AG09309 (cell line): Measurements from ENCODE around the gene APBB1IP.
A peak's percentile ranks its signal among the peaks of the same experiment; 100 is the strongest.

Experiments
- DNase-seq: peaks from one replicate; pipeline ENCODE4 v3.0.0-alpha.2; 2010; ENCODE audit warnings: low read depth
- H3K4me3 ChIP-seq: 2 replicates; pipeline ENCODE4 v1.5.1; 2011; ENCODE audit warnings: mild to moderate bottlenecking, low read depth, low read length, moderate library complexity; ENCODE audit not compliant: control insufficient read depth
- CTCF ChIP-seq: IDR thresholded peaks from 2 replicates; pipeline ENCODE4 v1.5.1; 2011; ENCODE audit warnings: mild to moderate bottlenecking, low read depth, low read length, inconsistent platforms; ENCODE audit not compliant: insufficient read depth, control insufficient read depth; ENCODE audit errors: missing control alignments

Gene APBB1IP

DNA sequence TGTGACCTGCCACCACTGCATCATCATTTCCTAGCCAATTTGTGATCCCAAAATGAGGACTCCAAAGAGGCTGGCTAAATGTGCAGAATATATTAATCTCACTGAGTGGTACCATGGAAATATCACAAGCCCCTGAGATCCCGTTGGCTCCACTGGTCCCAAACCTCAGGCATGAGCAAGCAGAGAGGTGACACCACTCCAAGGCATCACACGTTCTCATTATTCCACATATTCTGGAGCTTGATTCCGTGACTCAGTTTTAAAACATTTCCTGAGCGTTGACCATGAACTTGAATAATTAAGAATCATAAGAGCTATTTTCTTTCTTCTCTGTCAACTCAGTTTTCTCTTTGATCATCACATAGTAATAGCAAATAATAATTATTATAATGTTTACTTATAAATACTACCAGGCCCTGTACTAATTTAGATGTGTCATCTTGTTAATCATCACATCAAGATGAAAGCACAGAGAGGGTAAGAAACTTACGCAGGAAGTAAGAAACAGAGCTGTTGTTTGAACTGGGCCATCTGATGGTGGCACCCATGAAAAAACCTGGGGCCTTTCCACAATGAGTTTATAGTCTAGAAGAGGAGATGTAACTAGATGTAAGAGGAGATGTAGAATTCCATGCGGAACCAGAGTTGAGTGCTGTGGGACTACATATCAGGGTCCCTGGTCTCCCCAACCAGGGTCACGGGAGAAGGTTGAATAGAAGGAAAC is 3.5 kb downstream of the APBB1IP start:
- DNase-seq, result peak; percentile 41
- no peak for TF ChIP-seq CTCF
- no peak overlapping the region for H3K4me3 ChIP-seq

GRCh38 chr10:26445411-26446031 is 7.4 kb downstream of the APBB1IP start:
- TF ChIP-seq CTCF, result peak; percentile 46
- DNase-seq, result peak; percentile 60
- H3K4me3 ChIP-seq, result no peak overlapping the region

DNA sequence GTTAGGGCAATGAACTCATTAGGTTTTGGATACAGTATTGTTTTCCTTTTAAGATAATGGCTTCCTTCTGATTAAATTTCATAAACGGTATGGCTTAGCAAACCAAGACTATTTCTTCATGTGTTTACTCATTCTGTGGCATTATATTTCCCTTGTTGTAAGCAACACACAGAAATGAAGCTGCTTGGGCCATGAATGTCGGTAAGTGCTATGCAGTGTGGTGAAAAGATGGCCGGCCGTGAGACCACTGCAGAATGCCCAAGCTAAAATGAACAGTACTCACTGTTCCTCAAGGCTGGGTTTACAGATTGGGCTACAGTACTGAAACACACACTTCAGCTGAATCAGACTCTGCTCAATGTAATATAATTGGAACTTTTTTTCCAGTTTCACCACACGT is 8.1 kb downstream of the APBB1IP start:
- no peak for DNase-seq
- H3K4me3 ChIP-seq, result no peak overlapping the region
- TF ChIP-seq CTCF, result no peak

DNA sequence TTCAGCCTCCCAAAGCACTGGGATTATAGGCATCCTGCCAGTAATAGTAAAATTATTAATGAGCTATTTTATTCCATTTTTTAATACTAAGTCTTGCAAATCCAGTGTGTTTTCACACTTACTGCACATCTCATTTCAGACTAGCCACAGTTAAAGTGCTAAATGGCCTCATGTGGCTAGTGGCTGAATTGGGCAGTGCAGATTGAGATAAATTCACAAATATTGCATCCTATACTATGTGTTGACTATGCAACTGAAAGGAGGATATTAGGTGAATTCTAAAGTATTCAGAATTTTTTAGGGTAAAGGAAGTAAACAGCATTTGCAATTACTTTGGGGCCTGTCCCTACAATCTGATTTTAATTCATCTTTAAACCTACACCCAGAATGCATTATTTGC is 10.2 kb downstream of the APBB1IP start:
- TF ChIP-seq CTCF, result no peak
- DNase-seq, result no peak
- no peak overlapping the region for H3K4me3 ChIP-seq

DNA sequence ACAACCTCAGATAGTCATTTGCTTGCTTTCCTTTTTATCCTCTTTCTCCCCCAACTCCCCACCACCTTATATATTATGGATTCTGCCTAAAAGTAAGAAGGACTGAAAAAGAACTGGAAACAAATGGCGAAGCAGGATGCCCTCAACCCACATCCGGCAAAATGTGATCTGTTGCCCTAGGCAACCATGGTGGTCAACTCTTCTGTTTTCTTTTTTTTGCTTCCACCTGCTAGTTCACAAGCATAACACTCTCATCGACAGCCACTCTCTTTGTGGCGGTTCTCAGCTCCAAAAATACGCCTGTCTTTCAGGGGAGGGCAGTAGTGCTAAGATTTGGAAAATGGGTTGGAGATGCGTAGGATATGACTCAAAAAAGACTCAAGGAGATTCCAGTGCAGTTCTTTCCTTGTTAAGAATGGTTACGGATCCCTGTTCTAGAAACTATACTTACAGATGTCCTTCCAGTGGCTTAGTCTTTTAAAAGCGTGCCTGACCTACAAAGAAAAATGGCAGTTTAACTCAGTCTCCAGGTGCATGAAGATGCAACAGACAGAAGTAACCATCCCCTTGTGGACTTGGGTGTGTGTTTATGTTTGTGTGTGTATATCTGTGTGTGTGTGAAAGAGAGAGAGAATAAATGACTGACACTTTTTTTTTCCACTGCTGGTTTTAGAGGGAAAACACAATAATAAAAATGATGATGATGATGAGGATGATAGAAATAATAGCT is 10.7 kb downstream of the APBB1IP start:
- no peak overlapping the region for H3K4me3 ChIP-seq

DNA sequence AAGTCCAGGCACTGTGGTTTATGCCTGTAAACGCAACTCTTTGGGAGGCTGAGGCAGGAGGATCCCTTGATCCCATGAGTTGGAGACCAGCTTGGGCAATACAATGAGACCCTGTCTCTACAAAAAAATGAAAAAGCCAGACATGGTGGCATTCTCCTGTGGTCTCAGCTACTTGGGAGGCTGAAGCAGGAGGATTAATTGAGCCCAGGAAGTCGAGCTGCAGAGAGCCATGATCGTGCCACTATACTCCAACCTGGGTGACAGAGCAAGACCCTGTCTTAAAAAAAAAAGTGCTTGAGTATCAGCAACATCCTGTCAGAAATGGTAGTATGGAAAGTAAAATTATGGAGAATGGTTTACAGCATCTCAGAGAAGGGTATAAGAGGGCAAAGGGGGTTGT is 11.6 kb downstream of the APBB1IP start:
- H3K4me3 ChIP-seq, result no peak overlapping the region
- no peak for TF ChIP-seq CTCF
- no peak for DNase-seq

More for the DNA sequence above, 10.7 kb downstream of the APBB1IP start:
- DNase-seq, result no peak
- TF ChIP-seq CTCF, result no peak
